B cell (primary cell): ENCODE measurements around the gene ALG9. TPM values are rescaled to one million over a fixed set of nuclear protein-coding genes. Genes with fewer than 3 reads are reported as not detected.

Experiments used
- ATAC-seq: fragments of 200-7000 bp; cut with Tn5 transposase; one replicate; pipeline ENCODE4 v1.10.0; 2021; ENCODE audit warnings: low read depth, mild to moderate bottlenecking, moderate number of reproducible peaks, moderate library complexity
- CTCF ChIA-PET: fragments of 350-600 bp; sonication (Branson Sonifier 250); formaldehyde crosslinking; loops from one replicate; lab custom pipeline; 2021; ENCODE audit warnings: antibody characterized with exemption, inconsistent platforms; lab: Charles Lee
- POLR2A ChIA-PET: fragments of 350-600 bp; sonication (Branson Sonifier 250); formaldehyde crosslinking; loops from one replicate; lab custom pipeline; 2021; ENCODE audit warnings: antibody characterized with exemption; lab: Charles Lee
- DNase-seq: peaks from one replicate; pipeline ENCODE4 v3.0.0; 2013
- H2AFZ ChIP-seq: 2 replicates; pipeline ENCODE4 v1.6.1; 2012; ENCODE audit warnings: mild to moderate bottlenecking, low read depth, low read length; ENCODE audit not compliant: insufficient read depth, poor library complexity, severe bottlenecking
- H3K27ac ChIP-seq, 2 donors: 1 replicate in 1 of 2; 2 replicates in 1 of 2; pipeline ENCODE4 v1.5.1; 2012 to 2013; ENCODE audit warnings: low read length in 2 of 2, mild to moderate bottlenecking in 2 of 2, moderate library complexity in 1 of 2
- H3K27me3 ChIP-seq, 4 experiments: fragments of 200-600 bp in 1 of 4; sonication (generic) in 1 of 4; replicated peaks in 1 of 4; 1 replicate in 2 of 4; 2 replicates in 2 of 4; pipeline versions ENCODE4 v1.6.1 to v1.7.0; 2013 to 2016; ENCODE audit warnings: low read length in 3 of 4, mild to moderate bottlenecking in 2 of 4, mixed read lengths in 1 of 4, moderate library complexity in 1 of 4; ENCODE audit not compliant: insufficient read depth in 4 of 4, control insufficient read depth in 3 of 4; ENCODE audit errors: control extremely low read depth in 1 of 4
- H3K36me3 ChIP-seq, 2 experiments: replicated peaks in 1 of 2; 1 replicate in 1 of 2; 2 replicates in 1 of 2; pipeline versions ENCODE4 v1.6.1 to v1.7.1; 2013; ENCODE audit warnings: low read length in 1 of 2; ENCODE audit not compliant: insufficient read depth in 2 of 2, control insufficient read depth in 1 of 2; ENCODE audit errors: control extremely low read depth in 1 of 2, extremely low read depth in 1 of 2
- H3K4me1 ChIP-seq, 2 donors: fragments of 200-600 bp in 1 of 2; sonication (generic) in 1 of 2; 1 replicate in 1 of 2; 2 replicates in 1 of 2; pipeline versions ENCODE4 v1.5.1 to v1.6.1; 2013 to 2017; ENCODE audit warnings: low read length in 2 of 2; ENCODE audit not compliant: control insufficient read depth in 2 of 2, insufficient read depth in 2 of 2
- H3K4me2 ChIP-seq: replicated peaks from 2 replicates; pipeline ENCODE3; 2012; ENCODE audit warnings: mild to moderate bottlenecking, low read depth, low read length; ENCODE audit not compliant: poor library complexity, severe bottlenecking
- H3K4me3 ChIP-seq, 5 experiments: fragments of 200-600 bp in 1 of 5; sonication (generic) in 1 of 5; 1 replicate in 3 of 5; 2 replicates in 2 of 5; pipeline versions ENCODE4 v1.5.1 to v1.7.0; 2011 to 2016; ENCODE audit warnings: low read length in 4 of 5, mild to moderate bottlenecking in 4 of 5, low read depth in 2 of 5, control low read depth in 1 of 5, moderate library complexity in 1 of 5; ENCODE audit not compliant: insufficient read depth in 1 of 5; ENCODE audit errors: control extremely low read depth in 1 of 5, extremely low read depth in 1 of 5
- H3K79me2 ChIP-seq: fragments of 200-600 bp; sonication (generic); one replicate; pipeline ENCODE4 v1.6.0; 2016; ENCODE audit warnings: low read length; ENCODE audit not compliant: control insufficient read depth, insufficient read depth
- H3K9ac ChIP-seq: fragments of 200-600 bp; sonication (generic); 2 replicates; pipeline ENCODE4 v1.6.1; 2017; ENCODE audit warnings: mild to moderate bottlenecking, low read length, moderate library complexity
- H3K9me3 ChIP-seq, 3 donors: one replicate each; pipeline versions ENCODE4 v1.6.1 to v1.7.1; 2013; ENCODE audit warnings: low read length in 2 of 3; ENCODE audit not compliant: control insufficient read depth in 2 of 3, insufficient read depth in 1 of 3; ENCODE audit errors: control extremely low read depth in 1 of 3
- H4K20me1 ChIP-seq: 2 replicates; pipeline ENCODE4 v1.6.0; 2012; ENCODE audit warnings: mild to moderate bottlenecking, low read length; ENCODE audit not compliant: insufficient read depth, control insufficient read depth, poor library complexity, severe bottlenecking
- H3K27ac Mint-ChIP-seq: one replicate; pipeline ENCODE4 v1.8.0; 2021; ENCODE audit warnings: mixed read lengths
- H3K27me3 Mint-ChIP-seq: one replicate; pipeline ENCODE4 v1.8.0; 2021; ENCODE audit warnings: mixed read lengths
- H3K4me1 Mint-ChIP-seq: one replicate; pipeline ENCODE4 v1.8.0; 2021; ENCODE audit warnings: mixed read lengths
- H3K4me3 Mint-ChIP-seq: one replicate; pipeline ENCODE4 v1.8.0; 2021; ENCODE audit warnings: mixed read lengths
- H3K9me3 Mint-ChIP-seq: one replicate; pipeline ENCODE4 v1.8.0; 2022; ENCODE audit warnings: mixed read lengths; ENCODE audit not compliant: insufficient read depth
- EZH2 ChIP-seq: IDR thresholded peaks from 2 replicates; pipeline ENCODE4 v1.6.1; 2012; ENCODE audit warnings: borderline replicate concordance, low read depth, mild to moderate bottlenecking, moderate library complexity, low read length; ENCODE audit not compliant: insufficient read depth, poor library complexity, severe bottlenecking
- WGBS: methylation state at CpG from one replicate; pipeline ENCODE4 v1.1.5; 2013; ENCODE audit warnings: missing lambda C conversion rate; ENCODE audit not compliant: insufficient coverage; 5-methylcytosine and 5-hydroxymethylcytosine counted together
- intact Hi-C: fragments of 100-400 bp; cut with micrococcal nuclease; formaldehyde crosslinking; loops from one replicate; pipeline ENCODE4 v1.10.0; 2022
- polyA plus RNA-seq: library from polyadenylated mRNA; depleted of rRNA; stranded (reverse); fragments of >200 nt; gene quantifications from 2 replicates; pipeline ENCODE4 v1.2.3, GENCODE V29; 2012
- total RNA-seq, 2 donors: library from RNA; stranded (reverse); fragments of 120-200 nt in 1 of 2; gene quantifications; 1 replicate in 1 of 2; 2 replicates in 1 of 2; pipeline versions ENCODE4 v1.2.3 to v1.2.4, GENCODE V29; 2013 to 2022
- TF ChIP-seq, protein P1 (sequence below): fragments of 200-600 bp; IDR thresholded peaks from one replicate; pipeline ENCODE4 v1.8.0; 2022; ENCODE audit warnings: antibody characterized with exemption, mild to moderate bottlenecking

ALG9 gene
- total and polyA plus RNA-seq, 2 donors (not counting 1 experiment from before 2014, with no cell fraction given) = 21.2 to 29.9 TPM

- Histone ChIP-seq H3K4me1 (peaks cover 17 to 21% of the 10 kb centered on the region in 2 donors), H3K4me3 (peak overlapping the region in 1 of 5 experiments; percentile 32), H3K27ac (peak overlapping the region; percentile 63 to 76), H3K36me3 (no peaks in the 10 kb centered on the region), H2AFZ (peak overlapping the region; percentile 40), H3K9me3 (no peaks in the 10 kb centered on the region), H4K20me1 (no peaks in the 10 kb centered on the region), H3K9ac (peak overlapping the region; percentile 41), H3K4me2 (peak overlapping the region; percentile 69), H3K79me2 (no peaks in the 10 kb centered on the region), H3K27me3 (no peaks in the 10 kb centered on the region)
- ATAC-seq = peak; percentile 97
- peak overlapping the region; percentile 82 for H3K4me3 Mint-ChIP-seq
- intact Hi-C loops = loop anchor here (1.0 to 2.0 kb wide), 7 partner anchors 10 to 494 kb away; partner anchors contain the start of genes PPP2R1B and SIK2
- DNase-seq = peak; percentile 83
- H3K27me3 Mint-ChIP-seq = no peaks in the 10 kb centered on the region
- TF ChIP-seq EZH2 = no peak
- TF ChIP-seq, protein P1, sequence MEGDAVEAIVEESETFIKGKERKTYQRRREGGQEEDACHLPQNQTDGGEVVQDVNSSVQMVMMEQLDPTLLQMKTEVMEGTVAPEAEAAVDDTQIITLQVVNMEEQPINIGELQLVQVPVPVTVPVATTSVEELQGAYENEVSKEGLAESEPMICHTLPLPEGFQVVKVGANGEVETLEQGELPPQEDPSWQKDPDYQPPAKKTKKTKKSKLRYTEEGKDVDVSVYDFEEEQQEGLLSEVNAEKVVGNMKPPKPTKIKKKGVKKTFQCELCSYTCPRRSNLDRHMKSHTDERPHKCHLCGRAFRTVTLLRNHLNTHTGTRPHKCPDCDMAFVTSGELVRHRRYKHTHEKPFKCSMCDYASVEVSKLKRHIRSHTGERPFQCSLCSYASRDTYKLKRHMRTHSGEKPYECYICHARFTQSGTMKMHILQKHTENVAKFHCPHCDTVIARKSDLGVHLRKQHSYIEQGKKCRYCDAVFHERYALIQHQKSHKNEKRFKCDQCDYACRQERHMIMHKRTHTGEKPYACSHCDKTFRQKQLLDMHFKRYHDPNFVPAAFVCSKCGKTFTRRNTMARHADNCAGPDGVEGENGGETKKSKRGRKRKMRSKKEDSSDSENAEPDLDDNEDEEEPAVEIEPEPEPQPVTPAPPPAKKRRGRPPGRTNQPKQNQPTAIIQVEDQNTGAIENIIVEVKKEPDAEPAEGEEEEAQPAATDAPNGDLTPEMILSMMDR = no peak
- H3K9me3 Mint-ChIP-seq = no peaks in the 10 kb centered on the region
- WGBS = 42% methylated on average over 4 of the region's 6 CpGs
- ChIA-PET CTCF (interaction anchor here (0.9 to 6.3 kb wide), 34 partner anchors 10 to 494 kb away, joined by 3 to 151 read pairs (median 6); partner anchors contain the start of genes ALG9, PPP2R1B and SIK2), POLR2A (interaction anchor here (1.1 to 1.5 kb wide), 2 partner anchors 11 to 174 kb away, joined by 3 to 6 read pairs; partner anchors contain the start of genes PPP2R1B and SIK2)
- H3K4me1 Mint-ChIP-seq = peaks cover 23% of the 10 kb centered on the region
- peak overlapping the region; percentile 91 for H3K27ac Mint-ChIP-seq
These were observed 94.8 kb downstream of the ALG9 start for GRCh38 chr11:111776398-111777093.
